GM21367 (cell line): ENCODE measurements around the gene MEGF11.

ENCODE experiments used
- ATAC-seq: cut with Tn5 transposase; IDR thresholded peaks from one replicate; pipeline ENCODE4 v1.9.1; 2021; ENCODE audit not compliant: unreplicated experiment

MEGF11 gene

GRCh38 chr15:66253418-66254088 lies at the start of gene MEGF11:
MEGF11 (minus strand) TSS chr15:66253750; CDS start chr15:66128403, 125,347 bp downstream.
- ATAC-seq = no peak

GRCh38 chr15:66302489-66303278 lies 49.1 kb upstream of the MEGF11 start:
- ATAC-seq = no peak

- ATAC-seq = no peak
Observed at GRCh38 chr15:66298803-66299251, 45.3 kb upstream of the MEGF11 start.

- no peak for ATAC-seq
Observed at GRCh38 chr15:66296186-66296585, 42.6 kb upstream of the MEGF11 start.

GRCh38 chr15:66294932-66295235 lies 41.3 kb upstream of the MEGF11 start:
- ATAC-seq = no peak

GRCh38 chr15:66294157-66294931 lies 40.8 kb upstream of the MEGF11 start:
- peak; percentile 23 for ATAC-seq

- peak; percentile 45 for ATAC-seq
Observed at GRCh38 chr15:66293419-66294156, 40.0 kb upstream of the MEGF11 start, which contains the start of gene DIS3L. DIS3L (plus strand) TSS chr15:66293568; CDS start chr15:66293597, 29 bp downstream.

GRCh38 chr15:66292571-66293418 lies 39.2 kb upstream of the MEGF11 start:
- ATAC-seq = no peak

GRCh38 chr15:66291816-66292570 lies 38.4 kb upstream of the MEGF11 start:
- ATAC-seq = no peak

- ATAC-seq = no peak
Observed at GRCh38 chr15:66290518-66290917, 37.0 kb upstream of the MEGF11 start.

- ATAC-seq = no peak
Observed at GRCh38 chr15:66290007-66290406, 36.5 kb upstream of the MEGF11 start.

GRCh38 chr15:66288551-66289185 lies 35.1 kb upstream of the MEGF11 start:
- ATAC-seq = no peak

GRCh38 chr15:66288093-66288492 lies 34.5 kb upstream of the MEGF11 start:
- ATAC-seq = no peak

GRCh38 chr15:66287461-66288057 lies 34.0 kb upstream of the MEGF11 start:
- no peak for ATAC-seq

GRCh38 chr15:66285533-66286280 lies 32.2 kb upstream of the MEGF11 start:
- ATAC-seq = no peak

- no peak for ATAC-seq
Observed at GRCh38 chr15:66284271-66284670, 30.7 kb upstream of the MEGF11 start.

- no peak for ATAC-seq
Observed at GRCh38 chr15:66278671-66279070, 25.1 kb upstream of the MEGF11 start.

- no peak for ATAC-seq
Observed at GRCh38 chr15:66278056-66278455, 24.5 kb upstream of the MEGF11 start.
